Esophagus muscularis mucosa (tissue), 4 donors: Measurements from ENCODE around the gene THBD.

Source experiments
- EP300 ChIP-seq: sonication (generic); formaldehyde crosslinking; IDR thresholded peaks from one replicate; pipeline ENCODE4 v1.6.1; 2017; ENCODE audit warnings: antibody characterized with exemption
- POLR2A ChIP-seq: fragments of 450-650 bp; IDR thresholded peaks from one replicate; pipeline ENCODE4 v1.6.1; 2017; ENCODE audit warnings: antibody characterized with exemption, moderate library complexity, mild to moderate bottlenecking, low read depth
- POLR2AphosphoS5 ChIP-seq, 2 donors: sonication (generic); formaldehyde crosslinking; IDR thresholded peaks; one replicate each; pipeline ENCODE4 v1.6.1; 2017; ENCODE audit warnings: antibody characterized with exemption in 2 of 2
- TF ChIP-seq, protein P1 (sequence below), 3 experiments: fragments of 200-600 bp in 2 of 3; fragments of 450-650 bp in 1 of 3; sonication (generic) in 2 of 3; IDR thresholded peaks; one replicate each; pipeline ENCODE4 v1.5.1; 2017 to 2019; ENCODE audit warnings: antibody characterized with exemption in 3 of 3, mild to moderate bottlenecking in 2 of 3, moderate library complexity in 1 of 3

DNA sequence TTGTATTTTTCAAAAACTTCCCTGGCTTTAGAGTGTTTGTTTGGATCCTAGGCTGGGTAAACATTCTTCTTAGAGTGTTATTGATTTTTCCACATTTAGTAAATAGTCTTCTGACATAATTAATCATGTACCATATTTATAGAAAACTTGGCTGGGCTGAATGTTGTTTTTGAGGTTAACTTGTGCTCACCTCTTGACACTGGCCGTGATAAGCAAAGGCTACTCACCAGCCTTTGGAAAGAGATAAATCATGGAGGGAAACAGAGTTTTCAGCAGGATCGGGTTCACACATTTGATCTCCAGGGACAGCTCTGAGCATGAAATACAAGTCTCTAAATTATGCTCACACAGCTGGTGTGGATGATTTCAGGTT, 42.9 kb upstream of the THBD start:
- TF ChIP-seq, protein P1, sequence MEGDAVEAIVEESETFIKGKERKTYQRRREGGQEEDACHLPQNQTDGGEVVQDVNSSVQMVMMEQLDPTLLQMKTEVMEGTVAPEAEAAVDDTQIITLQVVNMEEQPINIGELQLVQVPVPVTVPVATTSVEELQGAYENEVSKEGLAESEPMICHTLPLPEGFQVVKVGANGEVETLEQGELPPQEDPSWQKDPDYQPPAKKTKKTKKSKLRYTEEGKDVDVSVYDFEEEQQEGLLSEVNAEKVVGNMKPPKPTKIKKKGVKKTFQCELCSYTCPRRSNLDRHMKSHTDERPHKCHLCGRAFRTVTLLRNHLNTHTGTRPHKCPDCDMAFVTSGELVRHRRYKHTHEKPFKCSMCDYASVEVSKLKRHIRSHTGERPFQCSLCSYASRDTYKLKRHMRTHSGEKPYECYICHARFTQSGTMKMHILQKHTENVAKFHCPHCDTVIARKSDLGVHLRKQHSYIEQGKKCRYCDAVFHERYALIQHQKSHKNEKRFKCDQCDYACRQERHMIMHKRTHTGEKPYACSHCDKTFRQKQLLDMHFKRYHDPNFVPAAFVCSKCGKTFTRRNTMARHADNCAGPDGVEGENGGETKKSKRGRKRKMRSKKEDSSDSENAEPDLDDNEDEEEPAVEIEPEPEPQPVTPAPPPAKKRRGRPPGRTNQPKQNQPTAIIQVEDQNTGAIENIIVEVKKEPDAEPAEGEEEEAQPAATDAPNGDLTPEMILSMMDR (IDR thresholded peaks at IDR 0.05): no peak
- TF ChIP-seq POLR2AphosphoS5 (IDR thresholded peaks at IDR 0.05) (no peak), EP300 (no peak), POLR2A (no peak)
